ENCODE measurements around the gene FBXO8.

Gene FBXO8

DNA sequence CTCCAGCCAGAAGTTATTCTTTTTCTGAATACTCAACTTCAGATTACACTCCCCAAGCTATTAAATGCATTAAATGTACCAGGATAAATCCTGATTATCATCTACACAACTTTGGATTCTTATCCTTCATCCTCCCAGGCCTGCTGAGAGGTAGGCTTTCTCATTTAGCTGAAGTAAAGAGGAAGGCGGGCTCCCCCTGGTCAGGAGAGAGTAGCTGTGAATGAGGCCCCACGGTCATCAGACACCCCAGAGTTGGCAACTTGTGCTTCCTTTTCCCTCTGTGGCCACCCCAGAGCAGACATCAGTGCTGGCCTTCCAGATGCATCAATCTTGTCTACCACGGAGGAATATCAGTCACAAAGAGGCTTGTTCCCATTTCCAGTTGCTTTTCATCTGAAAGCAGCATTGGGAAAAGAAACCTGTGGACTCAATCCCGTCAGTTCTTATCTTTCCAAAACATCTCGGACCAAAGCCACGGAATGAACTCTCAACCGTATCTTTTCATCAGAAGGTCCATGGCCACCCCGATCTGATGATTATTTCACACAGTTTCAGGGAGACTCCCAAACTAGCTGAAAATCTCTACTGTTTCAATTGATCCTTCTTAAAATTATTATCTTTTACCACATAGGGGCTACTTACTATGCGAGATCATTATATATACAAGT is 79.2 kb downstream of the FBXO8 start:
- no peak for DNase-seq

DNA sequence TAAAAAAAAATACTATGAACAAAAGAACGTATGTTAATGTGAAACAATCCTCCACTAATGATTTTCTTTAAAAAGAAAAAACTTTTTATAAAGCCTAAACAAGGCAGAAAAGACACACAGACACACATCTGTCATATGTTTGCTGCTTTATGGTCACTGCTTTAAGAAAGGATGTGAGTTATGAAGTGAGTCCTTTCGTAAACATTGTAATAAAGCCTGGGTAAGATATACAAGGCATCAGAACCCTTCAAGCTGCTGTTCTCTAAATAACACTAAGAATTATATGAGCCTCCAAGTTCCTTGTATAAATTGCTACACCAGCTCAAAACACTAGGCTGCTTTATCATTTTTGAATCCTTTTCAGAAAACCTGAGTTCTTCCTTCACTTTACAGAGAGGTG is 81.6 kb downstream of the FBXO8 start:
- DNase-seq: no peak

DNA sequence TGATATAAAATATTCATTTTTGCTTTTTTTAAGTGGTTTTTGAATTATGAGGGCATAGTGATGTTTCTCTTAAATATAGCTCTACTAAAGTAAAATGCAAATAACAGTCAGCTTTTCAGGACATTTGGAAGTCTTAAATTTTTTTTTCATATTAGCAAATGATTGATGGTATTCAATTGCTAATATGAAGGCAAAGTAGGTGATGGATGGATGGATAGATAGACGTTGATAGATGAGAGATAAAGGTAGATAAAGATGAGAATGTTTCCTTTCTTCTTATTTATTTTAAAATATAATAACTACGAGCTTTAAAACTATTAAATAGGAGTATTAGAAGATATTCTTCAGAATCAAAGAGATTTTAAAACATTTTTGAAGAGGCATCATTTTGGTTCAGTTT is 83.7 kb downstream of the FBXO8 start:
- DNase-seq: no peak

DNA sequence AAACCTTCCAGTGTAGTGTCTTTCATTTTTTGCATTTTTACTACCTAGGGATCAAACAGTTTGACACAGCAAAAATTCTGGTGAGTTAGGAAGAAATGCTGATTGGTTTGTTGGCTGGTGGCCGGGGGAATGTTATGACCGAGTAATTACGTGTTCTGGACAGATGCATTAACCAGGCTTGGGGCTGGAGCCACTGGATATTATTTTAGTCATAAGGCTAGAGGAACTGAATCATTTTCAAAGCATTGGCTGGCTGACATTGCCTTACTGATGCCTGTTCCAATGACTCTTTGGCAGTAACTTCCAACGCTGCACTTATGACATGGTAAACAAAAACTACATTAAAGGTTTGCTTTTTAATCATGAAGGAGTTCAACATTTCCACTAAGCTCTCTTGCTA is 84.6 kb downstream of the FBXO8 start:
- DNase-seq: no peak

DNA sequence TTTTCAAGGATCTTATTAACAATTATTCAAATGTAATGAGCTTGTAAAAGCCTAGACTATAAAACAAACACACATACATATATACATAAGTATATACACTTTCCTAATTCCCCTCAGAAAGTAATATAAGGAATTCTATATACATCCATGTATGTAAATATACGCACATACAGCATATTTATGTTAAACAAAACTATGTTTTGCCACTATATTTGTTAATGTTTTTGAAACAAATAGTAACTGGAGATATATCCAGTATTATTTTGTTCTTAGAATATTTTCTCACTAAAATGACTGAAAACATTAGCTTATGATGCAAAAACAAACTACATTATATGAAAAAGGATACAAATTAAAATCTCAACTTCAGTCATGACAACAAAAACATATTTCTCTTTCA is 85.1 kb downstream of the FBXO8 start:
- no peak for DNase-seq

DNA sequence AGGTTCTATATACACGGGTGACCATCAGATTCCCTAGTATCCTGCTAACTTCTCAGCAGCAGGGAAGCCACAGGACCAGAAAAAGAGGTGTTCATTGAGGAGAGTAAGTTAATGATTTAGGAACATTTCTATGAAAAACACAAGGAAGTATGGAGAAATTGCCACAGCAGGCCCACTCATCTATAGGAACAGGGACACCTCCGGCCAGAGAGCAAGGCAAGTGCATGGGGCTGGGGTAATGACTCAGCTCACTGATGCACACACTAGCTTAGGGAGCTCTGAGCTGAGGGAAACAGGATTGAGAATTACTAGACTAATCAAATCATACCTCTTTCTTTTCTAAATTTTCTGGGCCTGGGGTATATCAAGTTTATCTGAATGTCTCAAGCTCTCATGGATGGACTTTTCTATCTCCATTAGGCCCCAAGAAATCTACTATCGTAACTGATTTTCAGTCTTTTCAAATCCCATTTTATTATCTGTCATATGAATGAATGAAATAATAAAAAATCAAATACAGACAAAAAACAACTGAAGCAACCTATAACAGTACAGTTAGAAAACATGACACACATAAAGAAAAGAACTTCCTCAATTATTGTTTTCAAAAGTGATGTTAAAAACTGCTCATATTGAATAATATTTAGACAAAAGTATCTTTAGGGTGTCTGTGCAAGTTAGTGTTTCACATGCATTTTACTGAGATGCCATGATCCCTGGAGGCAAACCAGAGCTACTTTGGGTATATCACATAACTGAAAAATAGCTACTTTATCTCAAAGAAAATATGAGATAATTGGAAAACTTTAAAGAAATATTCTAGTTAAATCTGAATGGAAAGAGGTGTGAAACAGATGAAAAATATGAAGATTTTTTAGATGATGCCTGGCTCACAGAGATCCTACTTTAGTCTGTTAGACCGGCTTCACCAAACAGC is 89.8 kb downstream of the FBXO8 start:
- no peak for DNase-seq

DNA sequence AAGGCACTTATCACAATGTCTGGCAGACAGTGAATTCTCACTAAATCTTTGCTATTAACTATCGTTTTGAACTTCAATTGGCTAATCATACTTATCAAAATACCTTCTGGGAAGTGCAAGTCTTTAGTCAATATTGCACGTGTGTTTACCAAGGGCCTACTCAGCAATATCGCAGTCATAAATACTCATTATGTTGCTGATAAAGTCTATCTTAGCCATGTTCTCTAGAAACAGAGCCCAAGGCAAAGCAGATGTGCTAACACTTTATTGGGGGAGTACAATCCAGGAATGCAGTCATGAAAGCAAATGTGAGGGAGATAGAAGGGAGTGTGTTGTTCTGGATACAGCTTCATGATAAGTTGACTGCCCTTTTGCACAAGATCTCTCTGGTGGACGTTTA is 90.5 kb downstream of the FBXO8 start:
- no peak for DNase-seq

DNA sequence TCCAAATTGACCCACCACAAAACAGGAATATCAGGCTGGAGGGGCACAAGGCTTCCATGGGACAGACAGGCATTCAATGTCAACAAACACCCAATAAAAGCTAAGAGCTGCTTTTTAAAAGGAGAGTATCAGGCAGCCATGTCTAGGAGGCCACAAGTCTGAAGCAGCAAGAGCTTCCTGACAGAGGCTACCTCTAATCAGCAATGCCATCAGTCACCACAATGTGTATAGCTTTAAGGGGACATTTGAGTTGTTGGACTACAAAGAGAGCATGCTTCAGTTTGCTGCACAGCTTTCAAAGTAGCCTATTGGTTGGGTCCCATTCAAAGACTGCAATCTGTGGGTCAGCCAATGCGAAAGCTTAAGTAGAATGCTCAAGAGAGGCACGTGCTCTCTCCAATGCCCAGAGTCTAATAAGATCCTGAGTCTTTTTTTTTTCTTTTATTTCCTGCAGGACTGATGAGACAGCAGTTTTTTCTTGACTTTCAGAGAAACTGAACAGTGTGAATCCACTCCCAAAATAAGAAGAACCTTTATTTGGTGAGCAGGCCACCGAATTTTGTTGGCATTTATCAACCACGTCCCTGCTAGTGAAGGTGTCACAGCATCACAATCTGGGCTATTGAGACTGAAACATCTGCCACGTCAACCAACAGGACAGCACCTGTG is 92.5 kb downstream of the FBXO8 start:
- DNase-seq: no peak

DNA sequence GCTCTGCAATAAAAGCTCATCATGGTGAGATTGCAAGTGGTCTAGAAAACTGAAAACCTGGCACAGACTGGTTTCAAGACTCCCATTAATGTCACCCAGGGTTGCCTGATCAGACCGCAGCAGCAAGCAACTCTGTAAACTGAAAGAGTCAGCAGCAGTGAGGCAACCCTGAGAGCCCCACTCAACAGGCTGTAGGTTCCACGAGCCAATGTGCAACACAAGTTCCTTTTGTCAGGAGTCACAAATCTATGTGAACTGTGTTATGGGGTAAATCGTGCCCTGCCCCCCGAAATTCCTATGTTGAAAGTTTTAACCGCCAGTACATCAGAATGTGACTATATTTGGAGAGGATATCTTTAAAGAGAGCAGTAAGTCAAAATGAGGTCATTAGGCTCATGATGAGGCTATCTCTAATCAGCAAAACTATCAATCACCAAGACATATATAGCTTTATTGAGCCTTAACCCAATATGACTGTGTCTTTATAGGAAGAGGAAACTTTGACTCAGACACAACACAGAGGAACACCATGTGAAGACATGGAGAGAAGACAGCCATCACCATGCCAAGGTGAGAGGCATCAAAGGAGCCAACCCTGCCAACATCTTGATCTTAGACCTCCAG is 94.0 kb downstream of the FBXO8 start:
- DNase-seq: no peak
